GM12865 (cell line): ENCODE data around the gene DNMT1.

Experiments used
- DNase-seq: peaks from one replicate; pipeline ENCODE4 v3.0.0; 2010; ENCODE audit warnings: low read depth
- H3K4me3 ChIP-seq: 2 replicates; pipeline ENCODE4 v1.5.1; 2011; ENCODE audit warnings: mild to moderate bottlenecking, low read depth, low read length, control low read depth
- TF ChIP-seq, protein P1 (sequence below): IDR thresholded peaks from 2 replicates; pipeline ENCODE4 v1.5.1; 2011; ENCODE audit warnings: low read length, control low read depth, low read depth, inconsistent platforms; ENCODE audit not compliant: insufficient read depth; ENCODE audit errors: missing control alignments

DNMT1 gene

DNA sequence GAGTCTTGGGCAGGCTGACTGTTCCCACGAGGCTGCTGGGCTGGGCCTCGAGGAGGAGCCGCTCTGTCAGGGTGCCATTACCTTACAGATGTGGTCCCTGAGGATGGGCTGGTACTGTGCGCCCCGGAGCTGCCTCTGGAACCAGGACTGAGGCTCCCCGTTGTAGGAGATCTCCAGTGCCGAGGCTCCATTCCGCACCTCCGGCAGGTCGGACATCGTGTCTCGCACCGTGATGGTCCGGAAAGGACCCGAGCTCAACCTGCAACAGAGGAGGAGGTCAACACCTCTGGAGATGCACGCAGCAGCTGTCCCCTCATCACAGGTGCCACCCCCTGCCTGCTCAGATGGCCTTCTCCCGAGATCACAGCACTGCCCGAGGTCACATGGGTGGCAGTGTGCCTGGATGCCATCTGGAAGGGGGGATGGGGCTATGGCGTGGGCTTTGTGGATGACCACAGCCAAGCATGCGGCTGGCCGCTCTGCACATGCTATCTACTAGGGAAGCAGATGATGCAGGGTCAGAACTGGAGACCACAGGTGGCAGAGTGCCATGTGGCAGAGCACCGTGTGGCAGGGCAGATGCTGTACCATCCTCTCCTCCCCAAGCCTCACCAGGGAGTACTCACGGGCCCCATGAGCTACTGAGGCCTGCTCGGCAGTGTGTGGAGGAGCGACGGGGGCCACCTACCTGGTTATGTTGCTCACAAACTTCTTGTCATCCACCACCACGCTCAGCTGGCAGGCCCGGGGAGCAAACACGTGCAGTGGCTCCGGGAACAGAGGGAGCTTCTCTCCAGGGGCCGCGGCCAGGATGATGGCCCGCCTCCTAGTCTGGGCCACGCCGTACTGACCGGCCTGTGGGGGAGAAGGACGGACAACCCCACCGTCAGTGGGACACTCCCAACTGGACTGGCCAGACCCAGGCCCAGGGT lies 56.7 kb downstream of the DNMT1 start:
- TF ChIP-seq, protein P1, sequence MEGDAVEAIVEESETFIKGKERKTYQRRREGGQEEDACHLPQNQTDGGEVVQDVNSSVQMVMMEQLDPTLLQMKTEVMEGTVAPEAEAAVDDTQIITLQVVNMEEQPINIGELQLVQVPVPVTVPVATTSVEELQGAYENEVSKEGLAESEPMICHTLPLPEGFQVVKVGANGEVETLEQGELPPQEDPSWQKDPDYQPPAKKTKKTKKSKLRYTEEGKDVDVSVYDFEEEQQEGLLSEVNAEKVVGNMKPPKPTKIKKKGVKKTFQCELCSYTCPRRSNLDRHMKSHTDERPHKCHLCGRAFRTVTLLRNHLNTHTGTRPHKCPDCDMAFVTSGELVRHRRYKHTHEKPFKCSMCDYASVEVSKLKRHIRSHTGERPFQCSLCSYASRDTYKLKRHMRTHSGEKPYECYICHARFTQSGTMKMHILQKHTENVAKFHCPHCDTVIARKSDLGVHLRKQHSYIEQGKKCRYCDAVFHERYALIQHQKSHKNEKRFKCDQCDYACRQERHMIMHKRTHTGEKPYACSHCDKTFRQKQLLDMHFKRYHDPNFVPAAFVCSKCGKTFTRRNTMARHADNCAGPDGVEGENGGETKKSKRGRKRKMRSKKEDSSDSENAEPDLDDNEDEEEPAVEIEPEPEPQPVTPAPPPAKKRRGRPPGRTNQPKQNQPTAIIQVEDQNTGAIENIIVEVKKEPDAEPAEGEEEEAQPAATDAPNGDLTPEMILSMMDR = no peak
- no peak overlapping the region for H3K4me3 ChIP-seq
- no peak for DNase-seq

DNA sequence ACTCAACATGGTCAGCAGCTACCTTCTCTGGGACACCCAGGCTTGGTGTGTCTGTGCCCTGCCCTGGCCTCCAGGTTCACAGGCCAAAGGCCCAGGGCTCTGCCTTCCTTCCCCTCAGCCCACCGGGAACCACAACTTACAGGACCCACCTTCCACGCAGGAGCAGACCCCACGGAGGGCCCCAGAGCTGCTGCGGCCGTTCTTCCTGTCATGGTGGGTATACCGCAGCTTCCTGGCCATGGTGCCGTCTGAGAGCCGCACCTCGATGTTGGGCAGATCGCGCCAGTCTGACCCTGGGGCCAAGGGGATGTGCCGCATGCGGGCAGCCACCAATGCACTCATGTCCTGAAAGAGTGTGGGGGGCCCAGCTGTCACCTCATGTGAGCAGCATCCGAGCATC lies 57.8 kb downstream of the DNMT1 start:
- TF ChIP-seq, protein P1 = no peak
- no peak for DNase-seq

DNA sequence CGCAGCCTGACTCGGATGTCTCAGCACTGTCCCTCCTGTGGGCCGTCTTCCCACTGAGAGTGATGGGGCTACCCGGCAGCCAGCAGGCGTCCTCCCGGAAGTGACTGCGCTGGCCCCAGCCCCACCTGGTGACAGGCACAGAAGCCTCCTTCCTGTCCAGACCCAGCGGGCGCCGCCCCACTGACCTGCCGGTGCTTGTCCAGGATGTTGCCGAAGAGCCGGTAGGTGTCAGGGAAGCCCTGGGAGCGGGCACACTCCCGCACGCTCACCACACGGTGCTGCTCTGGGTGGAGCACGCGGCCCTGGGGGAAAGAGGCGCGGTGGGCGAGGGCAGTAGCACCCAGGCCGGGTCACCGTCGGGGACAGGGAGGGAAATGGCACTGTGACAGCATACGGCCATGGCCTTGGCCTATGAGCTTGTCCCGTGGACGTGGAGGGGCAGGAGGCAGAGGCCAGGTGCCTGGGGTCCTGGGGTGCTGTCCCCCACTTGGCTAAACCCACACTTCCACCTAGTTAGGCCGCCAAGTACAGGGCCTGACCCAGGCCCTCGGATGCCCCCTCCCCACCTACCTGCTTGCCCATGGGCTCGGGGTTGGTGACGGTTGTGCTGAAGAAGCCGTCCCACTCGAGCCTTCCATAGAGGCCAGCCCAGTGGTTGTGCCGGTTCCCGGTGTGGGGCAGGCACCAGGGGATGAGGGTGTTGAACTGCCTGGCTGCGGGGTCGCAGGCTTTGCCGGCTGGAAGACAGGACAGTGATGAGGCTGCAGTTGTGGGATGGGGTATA lies 59.0 kb downstream of the DNMT1 start:
- TF ChIP-seq, protein P1 = no peak
- no peak for DNase-seq
- no peak overlapping the region for H3K4me3 ChIP-seq

More for the DNA sequence above, 57.8 kb downstream of the DNMT1 start:
- H3K4me3 ChIP-seq = no peak overlapping the region

- TF ChIP-seq, protein P1 = no peak
- no peak for DNase-seq
- no peak overlapping the region for H3K4me3 ChIP-seq
Observed at GRCh38 chr19:10134040-10134439, 60.7 kb downstream of the DNMT1 start.

DNA sequence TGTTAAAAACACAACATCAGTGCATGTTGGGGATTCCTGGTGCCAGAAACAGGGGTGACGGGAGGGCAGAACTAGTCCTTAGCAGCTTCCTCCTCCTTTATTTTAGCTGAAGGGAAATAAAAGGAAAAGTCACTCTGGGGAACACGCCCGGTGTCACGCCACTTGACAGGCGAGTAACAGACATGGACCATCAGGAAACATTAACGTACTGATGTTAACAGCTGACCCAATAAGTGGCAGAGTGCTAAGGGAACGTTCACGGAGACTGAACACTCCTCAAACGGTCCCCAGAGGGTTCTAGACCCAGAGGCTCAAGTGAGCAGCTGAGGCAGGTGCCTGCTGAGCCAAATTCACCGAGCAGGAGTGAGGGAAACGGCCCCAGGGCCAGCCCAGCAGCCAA lies 61.2 kb downstream of the DNMT1 start:
- TF ChIP-seq, protein P1 = no peak
- H3K4me3 ChIP-seq = no peak overlapping the region
- no peak for DNase-seq

GRCh38 chr19:10132905-10133304 lies 61.8 kb downstream of the DNMT1 start:
- no peak overlapping the region for H3K4me3 ChIP-seq
- DNase-seq = no peak
- TF ChIP-seq, protein P1 = no peak
